Heart left ventricle (tissue), 16 donors: Measurements from ENCODE around the gene TRMT10B. TPM values are rescaled to one million over a fixed set of nuclear protein-coding genes. Genes with fewer than 3 reads are reported as not detected.

ENCODE experiments used
- ATAC-seq, 4 donors: fragments of 200-7000 bp; cut with Tn5 transposase; one replicate each; pipeline ENCODE4 v1.9.1; 2020 to 2022; ENCODE audit warnings: moderate library complexity in 4 of 4, mild to moderate bottlenecking in 3 of 4, moderate number of reproducible peaks in 1 of 4
- DNase-seq, 5 donors: peaks; one replicate each; pipeline ENCODE4 v3.0.0-alpha.2; 2020
- H3K27ac ChIP-seq, 12 donors: fragments of 200-600 bp; sonication (generic) in 4 of 12; one replicate each; pipeline versions ENCODE4 v1.5.0 to v1.8.0; 2016 to 2022; ENCODE audit warnings: mild to moderate bottlenecking in 2 of 12
- H3K27me3 ChIP-seq, 9 donors: fragments of 200-600 bp; sonication (generic) in 2 of 9; one replicate each; pipeline versions ENCODE4 v1.5.1 to v1.8.0; 2016 to 2022; ENCODE audit warnings: mild to moderate bottlenecking in 3 of 9
- H3K36me3 ChIP-seq, 9 donors: fragments of 200-600 bp; sonication (generic) in 2 of 9; one replicate each; pipeline versions ENCODE4 v1.5.0 to v1.8.0; 2018 to 2022; ENCODE audit warnings: mild to moderate bottlenecking in 2 of 9
- H3K4me1 ChIP-seq, 12 donors: fragments of 200-600 bp; sonication (generic) in 4 of 12; one replicate each; pipeline versions ENCODE4 v1.5.0 to v1.8.0; 2016 to 2022; ENCODE audit warnings: mild to moderate bottlenecking in 3 of 12
- H3K4me3 ChIP-seq, 12 donors: fragments of 200-600 bp; sonication (generic) in 4 of 12; one replicate each; pipeline versions ENCODE4 v1.5.0 to v1.8.0; 2017 to 2022; ENCODE audit warnings: mild to moderate bottlenecking in 9 of 12, moderate library complexity in 4 of 12
- H3K9me3 ChIP-seq, 12 donors: fragments of 200-600 bp; sonication (generic) in 4 of 12; one replicate each; pipeline versions ENCODE4 v1.5.0 to v1.8.0; 2016 to 2022; ENCODE audit warnings: mild to moderate bottlenecking in 1 of 12
- CTCF ChIP-seq, 12 donors: fragments of 200-600 bp; sonication (generic) in 4 of 12; IDR thresholded peaks; one replicate each; pipeline versions ENCODE4 v1.5.0 to v1.8.0; 2018 to 2022; ENCODE audit warnings: antibody characterized with exemption in 12 of 12, mild to moderate bottlenecking in 5 of 12
- POLR2A ChIP-seq, 2 donors: fragments of 450-650 bp; IDR thresholded peaks; one replicate each; pipeline ENCODE4 v1.6.1; 2017; ENCODE audit warnings: antibody characterized with exemption in 2 of 2, mild to moderate bottlenecking in 2 of 2, moderate library complexity in 2 of 2
- WGBS, 4 donors: extraction: QIAGEN DNeasy Blood & Tissue Kit in 2 of 4; methylation state at CpG; one replicate each; pipeline versions ENCODE4 v1.1.5 to v1.1.7; 2013 to 2018; 5-methylcytosine and 5-hydroxymethylcytosine counted together
- intact Hi-C, 10 donors: fragments of 100-400 bp; cut with DNase I; formaldehyde crosslinking; loops; one replicate each; pipeline versions ENCODE4 v1.11.1 to v1.14.2; 2022
- polyA plus RNA-seq, 2 donors: library from polyadenylated mRNA; stranded (reverse); fragments of 200-250 nt; gene quantifications; one replicate each; pipeline ENCODE4 v1.2.3, GENCODE V29; 2013
- total RNA-seq, 9 donors: library from RNA; depleted of rRNA in 2 of 9; stranded (reverse); fragments of >200 nt in 2 of 9; fragmentation: NEBNext Ultra II Directional in 3 of 9; extraction: Animal tissue kit (Norgen Biotek cat#: 25700) in 3 of 9; gene quantifications; one replicate each; pipeline versions ENCODE4 v1.1.0 to v1.2.4, GENCODE V29; 2016 to 2023
- donor health status: ischemic (EF 13 %, LVEDD 7.1; RV severe dilation, severe dysfunction).
- donor health status: healthy with polysubstance abuse.
- donor health status: DM: no; HTN: yes; CAD: no.
- donor health status: DM: no; HTN: no; CAD: no.
- donor health status: ischemic (EF 25% LVEDD 6.9; RV normal size, moderate dysfunction).
- donor health status: ischemic (EF 25% LVEDD 5.7; RV mildly dilated, moderate dysfunction).
- donor health status: healthy.
- donor health status: DM: yes; HTN: yes; CAD: no.
- donor health status: ischemic (EF 35%, LVEDD 5.7; RV mildly dilated, moderate dysfunction).
- donor health status: nonischemic (EF 11% LVEDD 7.7; RV severe dilation, severe dysfunction).
- donor health status: DM: yes; HTN: yes; CAD: no.
- donor health status: PGD.
- donor health status: ischemic (EF 29% LVEDD 5.4; RV normal size, mild dysfunction).
- donor health status: nonischemic (EF 23%, LVEDD 6.1; RV moderate dilation, normal function).

TRMT10B gene
- total and polyA plus RNA-seq, 11 donors, result 2.7 to 5.5 (median 3.5) TPM

DNA sequence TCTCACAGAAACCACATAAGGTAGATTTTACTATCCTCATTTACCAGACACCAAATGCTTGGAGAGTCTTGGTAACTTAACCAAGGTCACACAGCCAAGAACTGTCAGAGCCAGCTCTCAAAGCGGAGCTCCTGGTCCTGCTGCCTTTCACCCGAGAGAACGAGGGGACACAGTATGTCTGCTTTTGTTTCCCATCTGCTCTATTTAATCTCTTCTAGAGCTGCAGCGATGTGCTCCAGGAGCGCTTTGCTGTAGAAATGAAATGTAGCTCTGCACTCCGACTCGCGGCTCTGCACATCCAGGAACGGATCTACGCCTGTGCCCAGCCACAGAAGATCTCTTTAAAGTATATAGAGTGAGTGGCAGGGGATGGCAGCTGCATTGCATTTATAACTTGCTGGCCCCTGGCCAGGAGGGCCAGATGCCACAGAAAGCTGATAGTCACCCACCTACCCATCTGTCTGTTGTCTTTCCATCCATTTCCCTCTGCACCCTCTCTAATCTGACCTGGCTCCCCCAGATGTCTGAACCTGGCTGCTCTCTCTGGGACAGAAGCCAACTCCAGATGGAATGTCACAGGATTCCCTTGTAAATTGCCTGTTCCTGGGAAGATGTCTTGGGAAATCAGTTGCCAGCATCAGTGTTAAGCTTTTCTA is 21.4 kb upstream of the TRMT10B start:
- no peaks in the 10 kb centered on the region for H3K9me3 ChIP-seq
- TF ChIP-seq POLR2A (IDR thresholded peaks at IDR 0.05), result no peak
- TF ChIP-seq CTCF (IDR thresholded peaks at IDR 0.05), result no peak
- no peak overlapping the region for H3K27ac ChIP-seq
- no peak for DNase-seq
- 57 to 77% (median 62%) methylated on average over 10 of the region's 10 CpGs for WGBS, 4 donors
- ATAC-seq, result no peak
- no peaks in the 10 kb centered on the region for H3K4me1 ChIP-seq
- H3K4me3 ChIP-seq, result no peak overlapping the region
- H3K36me3 ChIP-seq, result no peaks in the 10 kb centered on the region
- peaks cover 0 to 8% (median 0%) of the 10 kb centered on the region in 9 donors for H3K27me3 ChIP-seq
- intact Hi-C loops, result no loop called here

- ATAC-seq, result no peak
- DNase-seq, result no peak
- H3K36me3 ChIP-seq, result no peaks in the 10 kb centered on the region
- H3K4me1 ChIP-seq, result no peaks in the 10 kb centered on the region
- H3K27me3 ChIP-seq, result peaks cover 0 to 5% (median 0%) of the 10 kb centered on the region in 9 donors
- 36 to 84% (median 78%) methylated on average over 2 of the region's 2 CpGs for WGBS, 4 donors
- no peak overlapping the region for H3K4me3 ChIP-seq
- TF ChIP-seq POLR2A (IDR thresholded peaks at IDR 0.05), result no peak
- no peak for TF ChIP-seq CTCF (IDR thresholded peaks at IDR 0.05)
- intact Hi-C loops, result no loop called here
- no peak overlapping the region for H3K27ac ChIP-seq
- no peaks in the 10 kb centered on the region for H3K9me3 ChIP-seq
Observed at GRCh38 chr9:37732952-37733351, 20.7 kb upstream of the TRMT10B start.

- TF ChIP-seq CTCF (IDR thresholded peaks at IDR 0.05) (no peak), POLR2A (IDR thresholded peaks at IDR 0.05) (no peak)
- Histone ChIP-seq H3K4me3 (no peak overlapping the region), H3K4me1 (no peaks in the 10 kb centered on the region), H3K9me3 (no peaks in the 10 kb centered on the region), H3K36me3 (no peaks in the 10 kb centered on the region), H3K27me3 (no peaks in the 10 kb centered on the region), H3K27ac (no peak overlapping the region)
- DNase-seq (no peak), ATAC-seq (no peak)
- intact Hi-C loops, result no loop called here
- WGBS, 4 donors, result 82 to 92% (median 89%) methylated on average over 5 of the region's 5 CpGs
Observed at GRCh38 chr9:37739222-37739621, 14.4 kb upstream of the TRMT10B start.

GRCh38 chr9:37740128-37740527 is 13.5 kb upstream of the TRMT10B start:
- Histone ChIP-seq H3K9me3 (no peaks in the 10 kb centered on the region), H3K27me3 (no peaks in the 10 kb centered on the region), H3K27ac (no peak overlapping the region), H3K36me3 (no peaks in the 10 kb centered on the region), H3K4me1 (no peaks in the 10 kb centered on the region), H3K4me3 (no peak overlapping the region)
- 90 to 95% (median 93%) methylated on average over 14 to 16 of the region's 16 CpGs; no CpG with 5 or more reads in 1 of the 4 donors for WGBS, 4 donors
- DNase-seq (no peak), ATAC-seq (no peak)
- TF ChIP-seq POLR2A (IDR thresholded peaks at IDR 0.05) (no peak), CTCF (IDR thresholded peaks at IDR 0.05) (no peak)
- intact Hi-C loops, result loop anchor here in 6 of 10 donors (10.0 kb wide), 7 partner anchors 145 to 665 kb away; partner anchors contain the start of genes TOMM5 (in 2 of the 6) and POLR1E (in 1 of the 6)
